Measurements from ENCODE around the gene EFNA1.

The EFNA1 gene

DNA sequence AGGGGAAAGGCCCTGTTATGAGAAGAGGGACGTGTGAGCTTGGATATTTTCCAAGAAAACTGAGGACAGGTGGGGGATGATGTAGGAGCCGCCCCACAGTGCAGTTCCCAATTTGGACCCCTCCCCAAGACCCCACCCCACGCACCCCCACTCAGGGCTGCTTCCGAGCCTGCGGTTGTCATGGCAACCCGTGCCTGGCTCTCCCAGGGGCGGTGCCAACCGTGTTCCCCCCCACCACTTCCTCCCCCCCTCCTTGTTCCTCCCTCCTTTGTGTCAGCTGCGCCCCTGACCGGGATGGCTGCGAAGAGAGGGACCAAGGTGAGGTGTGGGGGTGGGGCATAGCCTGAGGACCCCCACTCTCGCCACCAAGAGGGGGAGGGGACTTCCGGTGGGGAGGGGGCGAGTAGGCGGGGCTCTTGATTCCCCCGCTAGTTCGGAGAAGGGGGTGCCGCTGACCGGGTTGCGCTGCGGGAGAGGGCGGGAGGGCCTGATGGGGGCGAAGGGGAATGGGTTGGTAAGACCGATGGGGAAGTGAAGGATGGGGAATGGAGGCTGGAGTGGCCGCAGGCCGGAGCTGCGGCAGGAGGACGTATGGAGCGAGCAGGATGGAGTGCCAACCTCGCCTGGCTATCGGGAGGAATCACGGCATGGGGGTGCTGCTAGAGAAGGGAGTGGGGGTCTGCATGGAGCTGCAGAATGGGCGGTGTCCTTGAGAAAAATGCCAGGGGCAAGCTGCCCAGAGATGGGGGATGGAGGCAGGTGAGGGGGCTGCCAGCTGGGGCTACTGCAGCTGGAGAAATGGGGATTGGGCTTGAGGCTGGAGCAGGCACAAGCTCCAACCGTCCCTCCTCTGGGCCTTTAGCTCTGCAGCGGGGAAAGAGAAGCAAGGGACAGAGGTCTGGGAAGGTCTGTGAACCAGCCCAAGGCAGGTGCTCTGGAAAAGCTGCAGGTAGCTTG is 46.9 kb downstream of the EFNA1 start:
- DNase-seq (ENCODE audit: low spot score): peak; percentile 44

DNA sequence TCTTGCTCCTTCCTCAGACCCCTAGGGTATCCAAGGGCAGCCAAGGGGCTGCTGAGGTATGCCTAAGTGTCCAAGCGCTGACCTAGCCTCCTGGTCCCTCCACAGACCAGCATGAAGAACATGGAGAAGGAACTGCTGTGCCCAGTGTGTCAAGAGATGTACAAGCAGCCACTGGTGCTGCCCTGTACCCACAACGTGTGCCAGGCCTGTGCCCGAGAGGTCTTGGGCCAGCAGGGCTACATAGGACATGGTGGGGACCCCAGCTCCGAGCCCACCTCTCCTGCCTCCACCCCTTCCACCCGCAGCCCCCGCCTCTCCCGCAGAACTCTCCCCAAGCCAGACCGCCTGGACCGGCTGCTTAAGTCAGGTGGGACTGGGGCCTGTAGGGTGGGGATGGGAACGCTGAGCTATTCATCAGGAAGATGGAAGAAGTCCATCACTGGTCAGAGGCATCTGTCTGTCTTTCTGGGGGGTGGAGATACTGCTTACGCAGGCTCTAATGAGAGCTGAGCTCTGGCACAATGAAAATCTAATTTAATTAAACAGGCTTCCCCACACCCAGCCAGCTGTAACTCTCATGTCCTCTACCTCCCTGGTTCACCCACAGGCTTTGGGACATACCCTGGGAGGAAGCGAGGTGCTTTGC is 47.7 kb downstream of the EFNA1 start:
- no peak for DNase-seq (ENCODE audit: low spot score)

- no peak for DNase-seq (ENCODE audit: low spot score)
These were observed 48.3 kb downstream of the EFNA1 start for GRCh38 chr1:155175927-155176371.

- DNase-seq (ENCODE audit: low spot score): peak; percentile 80
These were observed 48.9 kb downstream of the EFNA1 start for GRCh38 chr1:155176544-155177071.

- DNase-seq (ENCODE audit: low spot score): no peak
These were observed 49.7 kb downstream of the EFNA1 start for GRCh38 chr1:155177192-155177917.

- no peak for DNase-seq (ENCODE audit: low spot score)
These were observed 50.2 kb downstream of the EFNA1 start for GRCh38 chr1:155177918-155178281.

- DNase-seq (ENCODE audit: low spot score): no peak
These were observed 50.9 kb downstream of the EFNA1 start for GRCh38 chr1:155178441-155179111.

- DNase-seq (ENCODE audit: low spot score): no peak
These were observed 51.7 kb downstream of the EFNA1 start for GRCh38 chr1:155179112-155180031.

DNA sequence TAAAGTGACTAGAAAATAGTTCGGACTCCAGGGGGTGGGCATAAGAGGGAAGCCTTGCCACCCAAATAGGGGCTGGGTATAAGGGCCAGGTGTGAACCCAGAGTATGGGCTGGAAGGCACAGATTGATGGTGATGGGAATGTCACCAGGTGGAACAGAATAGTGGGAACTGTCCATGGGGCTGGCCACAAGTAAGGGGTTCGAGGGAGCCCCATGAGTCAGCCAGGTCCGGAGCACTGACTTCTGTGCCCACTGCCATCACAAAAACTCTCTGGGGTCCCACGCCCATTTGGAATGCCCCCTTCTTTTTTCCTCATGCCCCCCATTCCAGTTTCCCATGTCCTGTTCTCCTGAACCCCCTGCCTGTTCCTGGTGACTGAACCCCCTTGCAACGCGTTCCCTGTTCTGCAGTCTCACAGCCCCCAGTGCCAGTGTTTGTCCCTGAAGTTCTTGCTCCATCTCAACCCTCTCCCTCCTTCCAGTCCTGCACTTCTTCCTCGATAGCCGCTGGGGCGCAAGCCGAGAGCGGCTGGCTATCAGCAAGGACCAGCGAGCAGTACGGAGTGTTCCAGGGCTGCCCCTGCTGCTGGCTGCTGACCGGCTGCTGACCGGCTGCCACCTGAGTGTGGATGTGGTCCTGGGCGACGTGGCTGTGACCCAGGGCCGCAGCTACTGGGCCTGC is 53.8 kb downstream of the EFNA1 start:
- no peak for DNase-seq (ENCODE audit: low spot score)

- no peak for DNase-seq (ENCODE audit: low spot score)
These were observed 54.4 kb downstream of the EFNA1 start for GRCh38 chr1:155182052-155182550.

- no peak for DNase-seq (ENCODE audit: low spot score)
These were observed 56.1 kb downstream of the EFNA1 start for GRCh38 chr1:155183775-155184221.

DNA sequence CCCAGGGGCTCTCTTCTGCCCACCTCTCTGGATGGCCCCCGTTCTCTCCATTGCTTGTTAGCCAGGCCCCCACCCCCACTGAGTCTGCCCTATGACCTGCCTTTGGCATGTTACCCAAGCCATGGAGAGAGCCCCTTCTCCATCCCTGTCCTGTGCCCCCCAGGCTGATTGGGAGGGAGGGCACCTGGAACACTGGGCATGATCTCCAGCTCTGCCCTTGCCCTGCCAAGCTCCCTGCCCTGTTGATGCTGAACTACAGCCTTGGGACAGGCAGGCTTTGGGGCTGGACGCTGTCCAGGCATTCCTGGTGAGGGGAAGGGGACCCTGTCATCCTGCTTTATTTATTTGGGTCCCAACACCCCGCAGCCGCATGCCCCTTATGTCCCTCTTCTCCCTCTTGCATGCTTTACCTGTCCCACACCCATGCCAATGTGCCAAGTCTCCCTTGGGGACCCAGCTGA is 56.7 kb downstream of the EFNA1 start:
- DNase-seq (ENCODE audit: low spot score): no peak
